Measurements from ENCODE around the gene ATAD1. TPM values are rescaled to one million over a fixed set of nuclear protein-coding genes. Genes with fewer than 3 reads are reported as not detected.

ATAD1 gene
- total RNA-seq, 4 donors from 2014 or later = 36.6 to 52.8 (median 45.8) TPM

GRCh38 chr10:87703771-87704170 lies 114.3 kb downstream of the ATAD1 start:
- no peak overlapping the region for H3K27ac ChIP-seq
- H3K9me3 ChIP-seq = no peaks in the 10 kb centered on the region
- H3K4me1 ChIP-seq = no peaks in the 10 kb centered on the region
- TF ChIP-seq POLR2AphosphoS5 (IDR thresholded peaks at IDR 0.05) = no peak
- no peak for TF ChIP-seq CTCF (IDR thresholded peaks at IDR 0.05)
- TF ChIP-seq POLR2A (IDR thresholded peaks at IDR 0.05) = no peak
- no peak for TF ChIP-seq EP300 (IDR thresholded peaks at IDR 0.05)
- H3K27me3 ChIP-seq = no peaks in the 10 kb centered on the region
- 0 to 22% methylated on average over 1 of the region's 1 CpG for WGBS, 2 donors (ENCODE audit: low coverage in 1 of 2)
- H3K36me3 ChIP-seq = no peaks in the 10 kb centered on the region
- no peak overlapping the region for H3K4me3 ChIP-seq
- no peak for ATAC-seq

GRCh38 chr10:87702973-87703294 lies 115.1 kb downstream of the ATAD1 start:
- Histone ChIP-seq H3K27ac (peak overlapping the region in 1 of 4 donors; percentile 4), H3K27me3 (no peaks in the 10 kb centered on the region), H3K4me1 (no peaks in the 10 kb centered on the region), H3K9me3 (no peaks in the 10 kb centered on the region), H3K36me3 (no peaks in the 10 kb centered on the region), H3K4me3 (no peak overlapping the region)
- WGBS, 2 donors (ENCODE audit: low coverage in 1 of 2) = 100% methylated on average over 2 of the region's 4 CpGs; no CpG with 5 or more reads in 1 of the 2 donors
- no peak for ATAC-seq
- TF ChIP-seq CTCF (IDR thresholded peaks at IDR 0.05) (no peak), EP300 (IDR thresholded peaks at IDR 0.05) (no peak), POLR2A (IDR thresholded peaks at IDR 0.05) (no peak), POLR2AphosphoS5 (IDR thresholded peaks at IDR 0.05) (no peak)

GRCh38 chr10:87702260-87702972 lies 115.6 kb downstream of the ATAD1 start:
- Histone ChIP-seq H3K4me3 (no peak overlapping the region), H3K27me3 (no peaks in the 10 kb centered on the region), H3K4me1 (no peaks in the 10 kb centered on the region), H3K27ac (peak overlapping the region in 1 of 4 donors; percentile 4), H3K36me3 (no peaks in the 10 kb centered on the region), H3K9me3 (no peaks in the 10 kb centered on the region)
- 84 to 85% methylated on average over 5 to 9 of the region's 9 CpGs for WGBS, 2 donors (ENCODE audit: low coverage in 1 of 2)
- no peak for ATAC-seq
- TF ChIP-seq CTCF (IDR thresholded peaks at IDR 0.05) (no peak), POLR2A (IDR thresholded peaks at IDR 0.05) (no peak), EP300 (IDR thresholded peaks at IDR 0.05) (no peak), POLR2AphosphoS5 (IDR thresholded peaks at IDR 0.05) (no peak)

Small RNA genes within 50 kb of the gene (small RNA-seq; reads per million reads assigned to genes)
- 0 reads per million in 4 donors for gene RN7SL78P

Other genes starting within 250 kb of the ATAD1 start
- 10 to 100 TPM in 3 of 4 donors, 1 to 10 TPM in 1; 4.4 to 20.1 (median 14.1) TPM for gene PAPSS2, start 158.3 kb downstream of the ATAD1 start, total RNA-seq
- gene KLLN, start 45.3 kb upstream of the ATAD1 start, total RNA-seq = under 1 TPM in 3 of 4 donors, not detected in 1; 0.05 to 0.54 (median 0.19) TPM
- 100 to 1,000 TPM in 3 of 4 donors, 10 to 100 TPM in 1; 90.8 to 146 (median 112) TPM for gene PTEN, start 45.4 kb upstream of the ATAD1 start, total RNA-seq

Data from gastroesophageal sphincter (tissue), 4 donors.